ENCODE data around the gene ZNF485.
"Not testable (repeated sequence)": the region's sequence is repeated elsewhere in the genome, so short reads cannot be mapped to it uniquely, and the experiment has no call there.

DNA sequence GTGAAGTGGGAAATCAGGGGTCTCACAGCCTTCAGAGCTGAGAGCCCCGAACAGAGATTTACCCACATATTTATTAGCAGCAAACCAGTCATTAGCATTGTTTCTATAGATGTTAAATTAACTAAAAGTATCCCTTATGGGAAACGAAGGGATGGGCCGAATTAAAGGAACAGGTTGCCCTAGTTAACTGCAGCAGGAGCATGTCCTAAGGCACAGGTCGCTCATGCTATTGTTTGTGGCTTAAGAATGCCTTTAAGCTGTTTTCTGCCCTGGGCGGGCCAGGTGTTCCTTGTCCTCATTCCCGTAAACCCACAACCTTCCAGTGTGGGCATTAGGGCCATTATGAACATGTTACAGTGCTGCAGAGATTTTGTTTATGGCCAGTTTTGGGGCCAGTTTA, 4.7 kb upstream of the ZNF485 start:
- TF ChIP-seq CTCF, POLR2A (IDR thresholded peaks at IDR 0.05): not testable (repeated sequence)

Measured in esophagus squamous epithelium (tissue), 4 donors.